Measurements from ENCODE around the gene NEUROG2. TPM values are rescaled to one million over a fixed set of nuclear protein-coding genes. Genes with fewer than 3 reads are reported as not detected.
"Not testable (repeated sequence)": the region's sequence is repeated elsewhere in the genome, so short reads cannot be mapped to it uniquely, and the experiment has no call there.

Gene NEUROG2
- total RNA-seq, 2 experiments from 2014 or later = 0.13 to 0.16 TPM

- DNase-seq = no peak
- Mint-ChIP-seq H3K4me1 (ENCODE audit: low read depth) (no peaks in the 10 kb centered on the region), H3K9me3 (no peaks in the 10 kb centered on the region), H3K27ac (no peak overlapping the region), H3K27me3 (no peaks in the 10 kb centered on the region), H3K36me3 (ENCODE audit: low read depth) (peaks cover 33% of the 10 kb centered on the region), H3K4me3 (no peak overlapping the region)
- intact Hi-C loops (cut with micrococcal nuclease) = no loop called here
- CTCF ChIA-PET = interaction anchor here (0.6 to 1.9 kb wide), 3 partner anchors 35 to 491 kb away, joined by 3 to 6 read pairs (median 3); no protein-coding TSS in a partner anchor
- POLR2A ChIA-PET = no interaction called here
- no peak for TF ChIP-seq CTCF (IDR thresholded peaks at IDR 0.05)
- no peak for ATAC-seq
These were observed 43.1 kb upstream of the NEUROG2 start for GRCh38 chr4:112559053-112559452.

GRCh38 chr4:112557676-112558411, 41.9 kb upstream of the NEUROG2 start:
- peaks cover 33% of the 10 kb centered on the region for H3K36me3 Mint-ChIP-seq (ENCODE audit: low read depth)
- intact Hi-C loops (cut with micrococcal nuclease) = no loop called here
- TF ChIP-seq CTCF (IDR thresholded peaks at IDR 0.05) = no peak
- no peaks in the 10 kb centered on the region for H3K27me3 Mint-ChIP-seq
- ChIA-PET POLR2A (no interaction called here), CTCF (interaction anchor here (0.5 to 0.8 kb wide), 2 partner anchors 34 to 78 kb away, joined by 3 read pairs; no protein-coding TSS in a partner anchor)
- H3K9me3 Mint-ChIP-seq = no peaks in the 10 kb centered on the region
- no peak overlapping the region for H3K27ac Mint-ChIP-seq
- DNase-seq (no peak), ATAC-seq (no peak)
- no peaks in the 10 kb centered on the region for H3K4me1 Mint-ChIP-seq (ENCODE audit: low read depth)
- H3K4me3 Mint-ChIP-seq = no peak overlapping the region

GRCh38 chr4:112554271-112554670, 38.3 kb upstream of the NEUROG2 start:
- H3K36me3 Mint-ChIP-seq (ENCODE audit: low read depth) = peaks cover 20% of the 10 kb centered on the region
- H3K4me3 Mint-ChIP-seq; CTCF ChIA-PET; H3K27ac Mint-ChIP-seq; ATAC-seq; POLR2A ChIA-PET; intact Hi-C loops (cut with micrococcal nuclease); DNase-seq; H3K9me3 Mint-ChIP-seq; H3K4me1 Mint-ChIP-seq (ENCODE audit: low read depth); H3K27me3 Mint-ChIP-seq: not testable (repeated sequence)

- Mint-ChIP-seq H3K4me3 (no peak overlapping the region), H3K27me3 (no peaks in the 10 kb centered on the region), H3K9me3 (no peaks in the 10 kb centered on the region), H3K27ac (no peak overlapping the region), H3K36me3 (ENCODE audit: low read depth) (peaks cover 14% of the 10 kb centered on the region), H3K4me1 (ENCODE audit: low read depth) (no peaks in the 10 kb centered on the region)
- CTCF ChIA-PET = no interaction called here
- no peak for TF ChIP-seq CTCF (IDR thresholded peaks at IDR 0.05)
- POLR2A ChIA-PET = no interaction called here
- ATAC-seq (no peak), DNase-seq (no peak)
- intact Hi-C loops (cut with micrococcal nuclease) = no loop called here
These were observed 36.7 kb upstream of the NEUROG2 start for GRCh38 chr4:112552668-112553067.

GRCh38 chr4:112550728-112551127, 34.7 kb upstream of the NEUROG2 start:
- intact Hi-C loops (cut with micrococcal nuclease) = no loop called here
- ATAC-seq (no peak), DNase-seq (no peak)
- Mint-ChIP-seq H3K27me3 (no peaks in the 10 kb centered on the region), H3K4me3 (no peak overlapping the region), H3K9me3 (no peaks in the 10 kb centered on the region), H3K36me3 (ENCODE audit: low read depth) (peaks cover 11% of the 10 kb centered on the region), H3K27ac (no peak overlapping the region), H3K4me1 (ENCODE audit: low read depth) (no peaks in the 10 kb centered on the region)
- TF ChIP-seq CTCF (IDR thresholded peaks at IDR 0.05) = no peak
- ChIA-PET POLR2A (no interaction called here), CTCF (interaction anchor here (0.6 kb wide), 1 partner anchor 318 kb away, joined by 3 read pairs; no protein-coding TSS in a partner anchor)
